HepG2 (cell line): ENCODE data around the gene RSL1D1. TPM values are rescaled to one million over a fixed set of nuclear protein-coding genes. Genes with fewer than 3 reads are reported as not detected.
A peak's percentile ranks its signal among the peaks of the same experiment; 100 is the strongest.

Experiments used
- AKAP8 ChIP-seq: sonication (generic); formaldehyde crosslinking; IDR thresholded peaks from 2 replicates; pipeline ENCODE4 v1.5.1; 2020; ENCODE audit warnings: mild to moderate bottlenecking, missing genetic modification reagents
- CCAR2 ChIP-seq: fragments of 200-400 bp; formaldehyde crosslinking; optimal IDR thresholded peaks from 2 replicates; pipeline ENCODE3; 2018; ENCODE audit warnings: low read depth, mild to moderate bottlenecking, low read length, moderate library complexity
- HNRNPH1 ChIP-seq: fragments of 200-400 bp; formaldehyde crosslinking; optimal IDR thresholded peaks from 2 replicates; pipeline ENCODE3; 2017; ENCODE audit warnings: mild to moderate bottlenecking, low read depth, low read length
- NCOR1 ChIP-seq: fragments of 200-600 bp; sonication (generic); IDR thresholded peaks from 2 replicates; pipeline ENCODE4 v1.7.0; 2017; ENCODE audit warnings: antibody characterized with exemption, low read length, borderline replicate concordance
- NFATC3 ChIP-seq: sonication (generic); formaldehyde crosslinking; IDR thresholded peaks from 2 replicates; pipeline ENCODE4 v1.5.1; 2020; ENCODE audit warnings: mild to moderate bottlenecking, missing genetic modification reagents
- POLR2G ChIP-seq: fragments of 200-400 bp; formaldehyde crosslinking; IDR thresholded peaks from 2 replicates; pipeline ENCODE4 v1.6.1; 2018; ENCODE audit warnings: mild to moderate bottlenecking, low read depth, low read length, moderate library complexity
- TRAFD1 ChIP-seq: sonication (generic); formaldehyde crosslinking; IDR thresholded peaks from 2 replicates; pipeline ENCODE4 v1.5.1; 2020; ENCODE audit warnings: missing genetic modification reagents, mild to moderate bottlenecking, borderline replicate concordance
- ZBTB49 ChIP-seq: sonication (generic); formaldehyde crosslinking; IDR thresholded peaks from 2 replicates; pipeline ENCODE4 v1.4.0; 2020; ENCODE audit warnings: missing genetic modification reagents, borderline replicate concordance
- ZNF383 ChIP-seq: sonication (generic); formaldehyde crosslinking; IDR thresholded peaks from 2 replicates; pipeline ENCODE4 v1.4.0; 2020; ENCODE audit warnings: missing genetic modification reagents, mild to moderate bottlenecking, borderline replicate concordance
- ZNF792 ChIP-seq: IDR thresholded peaks from 2 replicates; pipeline ENCODE4 v1.6.1; 2016
- ZSCAN25 ChIP-seq: sonication (generic); formaldehyde crosslinking; IDR thresholded peaks from 2 replicates; pipeline ENCODE4 v1.8.0; 2022; ENCODE audit warnings: mild to moderate bottlenecking, missing genetic modification reagents
- polyA plus RNA-seq, 8 experiments: library from polyadenylated mRNA; depleted of rRNA in 3 of 8; stranded (reverse) in 7 of 8; unstranded in 1 of 8; fragments of >200 nt; fragmentation: Illumina TruSeq in 4 of 8; extraction: Trizol in 4 of 8; gene quantifications; 2 replicates each; pipeline versions ENCODE4 v1.2.1 to v1.2.3, GENCODE V29; 2011 to 2016; ENCODE audit warnings: low read depth in 4 of 8, missing spikeins in 1 of 8, mixed read lengths in 1 of 8; ENCODE audit not compliant: insufficient read depth in 1 of 8
- total RNA-seq, 5 experiments: library from RNA; depleted of rRNA; stranded (reverse); fragments of >200 nt; fragmentation: Illumina TruSeq; extraction: Trizol; gene quantifications; 2 replicates each; pipeline ENCODE4 v1.2.3, GENCODE V29; 2016; ENCODE audit warnings: low read depth in 1 of 5
- TF ChIP-seq, protein P1 (sequence below): sonication (generic); formaldehyde crosslinking; IDR thresholded peaks from 2 replicates; pipeline ENCODE4 v1.8.1; 2023; ENCODE audit warnings: mild to moderate bottlenecking, missing genetic modification reagents, borderline replicate concordance
- TF ChIP-seq, protein P2 (sequence below): sonication (generic); formaldehyde crosslinking; IDR thresholded peaks from 2 replicates; pipeline ENCODE4 v1.8.1; 2023; ENCODE audit warnings: mild to moderate bottlenecking, missing genetic modification reagents
- TF ChIP-seq, protein P3 (sequence below): sonication (generic); formaldehyde crosslinking; IDR thresholded peaks from 2 replicates; pipeline ENCODE4 v1.5.0; 2020; ENCODE audit warnings: mild to moderate bottlenecking, missing genetic modification reagents
- TF ChIP-seq, protein P4 (sequence below): sonication (generic); formaldehyde crosslinking; IDR thresholded peaks from 2 replicates; pipeline ENCODE4 v1.5.0; 2020; ENCODE audit warnings: missing genetic modification reagents
- TF ChIP-seq, protein P5 (sequence below): sonication (generic); formaldehyde crosslinking; IDR thresholded peaks from 2 replicates; pipeline ENCODE4 v1.4.0; 2020; ENCODE audit warnings: missing genetic modification reagents
- TF ChIP-seq, protein P6 (sequence below): sonication (generic); formaldehyde crosslinking; IDR thresholded peaks from 2 replicates; pipeline ENCODE4 v1.8.0; 2022; ENCODE audit warnings: mild to moderate bottlenecking, missing genetic modification reagents, borderline replicate concordance

The RSL1D1 gene
- total and polyA plus RNA-seq, 2 of the 13 experiments (the other 11 are each of a cell fraction or from before 2014, with no cell fraction given), result 187 to 343 TPM

- TF ChIP-seq ZBTB49 (CRISPR knock-in tag) (no peak), CCAR2 (no peak), NFATC3 (CRISPR knock-in tag) (no peak), NCOR1 (0 out of 2 replicates have a peak, but pooled peaks have one; percentile 19), ZNF792 (CRISPR knock-in tag) (no peak), AKAP8 (CRISPR knock-in tag) (no peak), HNRNPH1 (no peak), ZSCAN25 (no peak), TRAFD1 (no peak), POLR2G (no peak), ZNF383 (CRISPR knock-in tag) (no peak)
- TF ChIP-seq, protein P1, sequence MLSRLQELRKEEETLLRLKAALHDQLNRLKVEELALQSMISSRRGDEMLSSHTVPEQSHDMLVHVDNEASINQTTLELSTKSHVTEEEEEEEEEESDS (CRISPR knock-in tag), result no peak
- TF ChIP-seq, protein P2, sequence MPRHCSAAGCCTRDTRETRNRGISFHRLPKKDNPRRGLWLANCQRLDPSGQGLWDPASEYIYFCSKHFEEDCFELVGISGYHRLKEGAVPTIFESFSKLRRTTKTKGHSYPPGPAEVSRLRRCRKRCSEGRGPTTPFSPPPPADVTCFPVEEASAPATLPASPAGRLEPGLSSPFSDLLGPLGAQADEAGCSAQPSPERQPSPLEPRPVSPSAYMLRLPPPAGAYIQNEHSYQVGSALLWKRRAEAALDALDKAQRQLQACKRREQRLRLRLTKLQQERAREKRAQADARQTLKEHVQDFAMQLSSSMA, result no peak
- TF ChIP-seq, protein P3, sequence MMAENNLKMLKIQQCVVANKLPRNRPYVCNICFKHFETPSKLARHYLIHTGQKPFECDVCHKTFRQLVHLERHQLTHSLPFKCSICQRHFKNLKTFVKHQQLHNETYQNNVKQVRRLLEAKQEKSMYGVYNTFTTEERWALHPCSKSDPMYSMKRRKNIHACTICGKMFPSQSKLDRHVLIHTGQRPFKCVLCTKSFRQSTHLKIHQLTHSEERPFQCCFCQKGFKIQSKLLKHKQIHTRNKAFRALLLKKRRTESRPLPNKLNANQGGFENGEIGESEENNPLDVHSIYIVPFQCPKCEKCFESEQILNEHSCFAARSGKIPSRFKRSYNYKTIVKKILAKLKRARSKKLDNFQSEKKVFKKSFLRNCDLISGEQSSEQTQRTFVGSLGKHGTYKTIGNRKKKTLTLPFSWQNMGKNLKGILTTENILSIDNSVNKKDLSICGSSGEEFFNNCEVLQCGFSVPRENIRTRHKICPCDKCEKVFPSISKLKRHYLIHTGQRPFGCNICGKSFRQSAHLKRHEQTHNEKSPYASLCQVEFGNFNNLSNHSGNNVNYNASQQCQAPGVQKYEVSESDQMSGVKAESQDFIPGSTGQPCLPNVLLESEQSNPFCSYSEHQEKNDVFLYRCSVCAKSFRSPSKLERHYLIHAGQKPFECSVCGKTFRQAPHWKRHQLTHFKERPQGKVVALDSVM, result no peak
- TF ChIP-seq, protein P4, sequence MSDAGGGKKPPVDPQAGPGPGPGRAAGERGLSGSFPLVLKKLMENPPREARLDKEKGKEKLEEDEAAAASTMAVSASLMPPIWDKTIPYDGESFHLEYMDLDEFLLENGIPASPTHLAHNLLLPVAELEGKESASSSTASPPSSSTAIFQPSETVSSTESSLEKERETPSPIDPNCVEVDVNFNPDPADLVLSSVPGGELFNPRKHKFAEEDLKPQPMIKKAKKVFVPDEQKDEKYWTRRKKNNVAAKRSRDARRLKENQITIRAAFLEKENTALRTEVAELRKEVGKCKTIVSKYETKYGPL (CRISPR knock-in tag), result no peak
- TF ChIP-seq, protein P5, sequence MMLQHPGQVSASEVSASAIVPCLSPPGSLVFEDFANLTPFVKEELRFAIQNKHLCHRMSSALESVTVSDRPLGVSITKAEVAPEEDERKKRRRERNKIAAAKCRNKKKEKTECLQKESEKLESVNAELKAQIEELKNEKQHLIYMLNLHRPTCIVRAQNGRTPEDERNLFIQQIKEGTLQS, result no peak
- TF ChIP-seq, protein P6, sequence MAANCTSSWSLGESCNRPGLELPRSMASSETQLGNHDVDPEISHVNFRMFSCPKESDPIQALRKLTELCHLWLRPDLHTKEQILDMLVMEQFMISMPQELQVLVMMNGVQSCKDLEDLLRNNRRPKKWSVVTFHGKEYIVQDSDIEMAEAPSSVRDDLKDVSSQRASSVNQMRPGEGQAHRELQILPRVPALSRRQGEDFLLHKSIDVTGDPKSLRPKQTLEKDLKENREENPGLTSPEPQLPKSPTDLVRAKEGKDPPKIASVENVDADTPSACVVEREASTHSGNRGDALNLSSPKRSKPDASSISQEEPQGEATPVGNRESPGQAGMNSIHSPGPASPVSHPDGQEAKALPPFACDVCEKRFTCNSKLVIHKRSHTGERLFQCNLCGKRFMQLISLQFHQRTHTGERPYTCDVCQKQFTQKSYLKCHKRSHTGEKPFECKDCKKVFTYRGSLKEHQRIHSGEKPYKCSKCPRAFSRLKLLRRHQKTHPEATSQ (CRISPR knock-in tag), result no peak
Measured at GRCh38 chr16:11792410-11793241, 58.7 kb downstream of the RSL1D1 start (continued).
